Small intestine (tissue), 7 donors: ENCODE results near the gene GAB2. TPM values are rescaled to one million over a fixed set of nuclear protein-coding genes. Genes with fewer than 3 reads are reported as not detected.
A peak's percentile ranks its signal among the peaks of the same experiment; 100 is the strongest.

Experiments used
- DNase-seq, 2 donors: peaks; one replicate each; pipeline versions ENCODE4 v3.0.0 to v3.0.0-alpha.2; 2013
- FAIRE-seq: peaks from 2 replicates; lab custom pipeline; 2012; peaks lifted over from hg19 to GRCh38; lab: Jason Lieb, UNC
- H3K27ac ChIP-seq, 3 donors: one replicate each; pipeline ENCODE4 v1.5.1; 2013; ENCODE audit warnings: low read length in 2 of 3, mild to moderate bottlenecking in 2 of 3, control low read depth in 1 of 3, inconsistent platforms in 1 of 3, low read depth in 1 of 3, moderate library complexity in 1 of 3
- H3K27me3 ChIP-seq, 3 donors: one replicate each; pipeline ENCODE4 v1.6.1; 2013; ENCODE audit warnings: low read length in 3 of 3, inconsistent platforms in 1 of 3; ENCODE audit not compliant: control insufficient read depth in 3 of 3, insufficient read depth in 3 of 3
- H3K36me3 ChIP-seq, 3 donors: one replicate each; pipeline ENCODE4 v1.6.1; 2013; ENCODE audit warnings: low read length in 3 of 3, inconsistent platforms in 1 of 3, low read depth in 1 of 3, mild to moderate bottlenecking in 1 of 3, moderate library complexity in 1 of 3; ENCODE audit not compliant: control insufficient read depth in 3 of 3, insufficient read depth in 2 of 3
- H3K4me1 ChIP-seq, 3 donors: one replicate each; pipeline ENCODE4 v1.6.1; 2013; ENCODE audit warnings: low read length in 2 of 3, inconsistent platforms in 1 of 3, low read depth in 1 of 3, mild to moderate bottlenecking in 1 of 3, moderate library complexity in 1 of 3; ENCODE audit not compliant: control insufficient read depth in 3 of 3, insufficient read depth in 2 of 3
- H3K4me3 ChIP-seq, 3 donors: one replicate each; pipeline ENCODE4 v1.5.1; 2013; ENCODE audit warnings: low read length in 3 of 3, control low read depth in 1 of 3, inconsistent platforms in 1 of 3, low read depth in 1 of 3, mild to moderate bottlenecking in 1 of 3, moderate library complexity in 1 of 3
- H3K9me3 ChIP-seq, 2 donors: one replicate each; pipeline ENCODE4 v1.6.1; 2013; ENCODE audit warnings: low read depth in 1 of 2, low read length in 1 of 2; ENCODE audit not compliant: control insufficient read depth in 2 of 2, insufficient read depth in 1 of 2
- WGBS, 3 donors: extraction: QIAGEN DNeasy Blood & Tissue Kit; methylation state at CpG; one replicate each; pipeline ENCODE4 v1.1.7; 2013; 5-methylcytosine and 5-hydroxymethylcytosine counted together
- polyA plus RNA-seq, 4 donors: library from polyadenylated mRNA; stranded (reverse) in 3 of 4; unstranded in 1 of 4; fragments of 200-250 nt in 3 of 4; fragments of 120-200 nt in 1 of 4; gene quantifications; one replicate each; pipeline versions ENCODE4 v1.2.1 to v1.2.3, GENCODE V29; 2013
- donor health status: healthy with polysubstance abuse.
- donor health status: control.
- donor health status: control.
- donor health status: Bipolar disorder and iron deficiency.
- donor health status: healthy.

Gene GAB2
- polyA plus RNA-seq, 4 donors, result 6.8 to 13.6 (median 8.5) TPM

DNA sequence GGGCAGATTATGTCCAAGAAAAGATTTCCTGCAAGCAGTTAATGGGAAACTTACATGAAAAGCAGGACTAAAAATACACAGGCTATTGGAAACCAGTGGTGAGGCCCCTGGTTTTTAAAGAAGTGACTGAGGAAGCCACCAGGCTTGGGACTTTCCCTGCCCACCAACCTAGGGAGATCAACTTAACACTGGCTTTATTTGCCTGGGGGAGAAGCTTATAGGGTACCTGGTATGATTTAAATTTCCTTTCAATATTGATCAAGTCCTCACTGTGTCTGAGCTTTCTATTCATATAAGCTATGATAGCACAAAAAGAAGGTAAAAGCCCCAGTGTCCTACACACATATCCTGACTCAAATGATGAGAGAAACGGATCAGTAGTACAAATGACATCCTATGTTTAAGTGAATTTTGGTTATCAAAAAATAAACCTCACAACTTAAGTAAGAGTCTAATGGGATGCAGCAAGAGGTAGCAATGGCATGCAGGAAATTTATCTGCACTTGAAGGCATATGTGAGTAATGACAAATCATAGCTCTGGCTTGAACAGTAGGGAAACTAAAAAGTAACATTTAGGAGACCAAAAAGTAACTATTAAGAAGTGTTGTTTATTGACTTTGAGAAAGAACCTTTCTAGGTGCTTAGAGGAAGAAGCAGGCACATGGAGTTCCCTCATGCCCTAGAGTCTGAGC lies 85.3 kb downstream of the GAB2 start:
- no peaks in the 10 kb centered on the region for H3K36me3 ChIP-seq
- no peaks in the 10 kb centered on the region for H3K27me3 ChIP-seq
- H3K4me1 ChIP-seq, result peaks cover 0 to 15% (median 2%) of the 10 kb centered on the region in 3 donors
- no peak for FAIRE-seq
- H3K27ac ChIP-seq, result no peak overlapping the region
- H3K9me3 ChIP-seq, result no peaks in the 10 kb centered on the region
- WGBS, 3 donors, result 83 to 89% (median 89%) methylated on average over 1 of the region's 1 CpG
- no peak overlapping the region for H3K4me3 ChIP-seq
- no peak for DNase-seq

DNA sequence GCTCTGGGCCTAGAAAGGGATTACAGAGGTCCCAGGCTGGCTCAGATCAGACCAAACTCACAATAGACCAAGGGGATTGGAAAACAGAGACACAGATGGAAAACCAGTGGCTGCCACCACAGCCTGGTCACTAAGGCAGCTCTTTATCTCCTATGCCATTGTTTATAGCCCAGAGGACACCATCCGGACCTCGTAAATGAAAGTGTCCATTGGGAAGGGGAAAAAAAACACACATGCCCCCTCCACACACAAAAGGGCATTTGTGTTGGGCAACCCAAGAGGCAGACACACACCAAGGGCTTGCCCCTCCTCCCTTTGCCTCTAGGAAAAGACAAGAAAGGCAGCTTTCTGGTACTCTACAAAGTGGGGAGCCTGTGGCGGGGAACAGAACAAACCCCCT lies 85.9 kb downstream of the GAB2 start:
- 56 to 79% (median 69%) methylated on average over 3 of the region's 3 CpGs for WGBS, 3 donors
- no peak for FAIRE-seq
- no peak overlapping the region for H3K4me3 ChIP-seq

DNA sequence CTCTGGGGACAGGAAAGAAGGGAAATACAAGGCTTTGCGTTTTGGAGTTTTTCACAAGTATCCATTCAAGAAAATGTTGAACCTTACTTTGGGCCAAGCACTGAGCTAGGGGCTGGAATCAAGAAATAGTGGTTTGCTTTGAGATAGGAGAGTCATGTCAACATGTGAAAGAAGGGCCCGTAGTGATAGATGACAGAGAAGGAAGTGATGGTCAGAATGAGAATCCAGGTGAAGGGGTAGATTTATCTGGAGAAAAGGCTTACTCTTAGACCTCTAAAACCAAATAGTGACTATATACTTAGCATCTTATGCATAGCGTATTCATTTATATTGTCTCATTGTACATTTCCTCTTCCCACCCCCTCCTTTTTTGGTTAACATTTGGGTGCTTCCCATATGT lies 87.3 kb downstream of the GAB2 start:
- Histone ChIP-seq H3K4me1 (peaks cover 0 to 15% (median 0%) of the 10 kb centered on the region in 3 donors), H3K4me3 (no peak overlapping the region), H3K36me3 (no peaks in the 10 kb centered on the region), H3K27me3 (no peaks in the 10 kb centered on the region), H3K27ac (no peak overlapping the region), H3K9me3 (no peaks in the 10 kb centered on the region)
- WGBS, 3 donors, result 80 to 91% (median 82%) methylated on average over 3 of the region's 3 CpGs
- no peak for FAIRE-seq
- DNase-seq, result no peak

More for the DNA sequence above, 85.9 kb downstream of the GAB2 start:
- H3K4me1 ChIP-seq, result peaks cover 0 to 15% (median 0%) of the 10 kb centered on the region in 3 donors
- H3K9me3 ChIP-seq, result no peaks in the 10 kb centered on the region
- H3K36me3 ChIP-seq, result no peaks in the 10 kb centered on the region
- H3K27ac ChIP-seq, result no peak overlapping the region
- H3K27me3 ChIP-seq, result no peaks in the 10 kb centered on the region
- no peak for DNase-seq

DNA sequence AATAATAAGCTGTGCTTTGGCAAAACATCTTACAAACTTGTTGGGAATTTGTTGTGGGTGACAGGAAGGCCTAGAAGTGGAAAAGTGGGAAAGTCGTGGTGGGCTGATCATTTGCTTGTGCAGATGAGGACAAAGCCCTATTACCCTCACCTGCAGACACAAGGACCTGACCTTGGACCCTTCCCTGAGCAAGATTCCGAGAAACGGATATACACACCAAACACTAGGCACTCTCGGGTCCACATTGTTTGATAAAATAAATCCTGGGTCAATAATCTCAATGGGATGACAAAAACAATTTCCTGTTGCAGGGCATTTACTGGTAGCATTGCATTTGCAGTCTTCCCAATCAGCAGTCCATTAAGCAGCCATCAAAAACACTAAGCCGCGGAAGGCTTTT lies 89.7 kb downstream of the GAB2 start:
- 67 to 78% (median 74%) methylated on average over 6 of the region's 6 CpGs for WGBS, 3 donors

DNA sequence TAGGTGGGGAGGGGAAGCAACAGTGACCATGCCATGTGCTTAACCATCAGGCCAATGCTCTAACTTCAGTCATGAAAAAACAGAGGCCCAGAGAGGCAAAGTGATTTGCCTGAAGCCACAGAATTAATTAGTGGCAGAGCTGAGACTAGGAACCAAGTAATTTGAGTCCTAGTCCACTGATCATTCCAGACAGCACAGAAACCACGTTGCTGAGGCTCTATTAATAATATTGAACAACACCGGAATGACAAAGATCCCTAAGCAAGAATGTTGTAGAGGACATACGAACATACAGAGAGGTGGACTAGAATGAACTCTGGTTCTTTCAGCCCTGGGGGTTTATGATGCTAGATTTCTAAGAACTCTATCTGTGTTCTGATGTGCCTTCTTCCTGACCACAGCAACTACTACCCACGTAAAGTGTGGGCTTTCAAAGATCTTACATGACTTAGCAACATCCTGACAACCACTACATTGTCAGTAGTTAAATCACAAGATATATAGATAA lies 92.3 kb downstream of the GAB2 start:
- Histone ChIP-seq H3K9me3 (no peaks in the 10 kb centered on the region), H3K4me3 (no peak overlapping the region), H3K27me3 (no peaks in the 10 kb centered on the region), H3K4me1 (no peaks in the 10 kb centered on the region), H3K27ac (no peak overlapping the region), H3K36me3 (no peaks in the 10 kb centered on the region)
- FAIRE-seq (no peak), DNase-seq (no peak)
- 61 to 76% (median 67%) methylated on average over 4 of the region's 4 CpGs for WGBS, 3 donors

More for the DNA sequence above, 89.7 kb downstream of the GAB2 start:
- Histone ChIP-seq H3K4me1 (peaks cover 0 to 12% (median 0%) of the 10 kb centered on the region in 3 donors), H3K27ac (no peak overlapping the region), H3K4me3 (no peak overlapping the region), H3K9me3 (no peaks in the 10 kb centered on the region), H3K36me3 (no peaks in the 10 kb centered on the region), H3K27me3 (no peaks in the 10 kb centered on the region)
- DNase-seq (no peak), FAIRE-seq (no peak)

DNA sequence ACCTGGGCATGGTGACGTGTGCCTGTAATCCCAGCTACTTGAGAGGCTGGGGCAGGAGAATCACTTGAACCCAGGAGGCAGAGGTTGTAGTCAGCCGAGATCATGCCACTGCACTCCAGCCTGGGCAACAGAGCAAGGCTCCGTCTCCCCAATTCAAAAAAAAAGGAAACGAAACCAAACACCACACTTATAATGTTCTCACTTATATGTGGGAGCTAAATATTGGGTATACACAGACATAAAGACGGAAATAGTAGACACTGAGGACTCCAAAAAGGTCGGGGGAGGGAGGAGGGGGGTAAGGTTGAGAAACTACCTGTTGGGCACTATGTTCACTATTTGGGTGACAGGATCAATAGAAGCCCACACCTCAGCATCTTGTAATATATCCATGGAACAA lies 94.3 kb downstream of the GAB2 start:
- 83 to 94% (median 91%) methylated on average over 6 of the region's 6 CpGs for WGBS, 3 donors
- Histone ChIP-seq H3K36me3 (no peaks in the 10 kb centered on the region), H3K9me3 (no peaks in the 10 kb centered on the region), H3K4me3 (no peak overlapping the region), H3K27ac (no peak overlapping the region), H3K27me3 (no peaks in the 10 kb centered on the region), H3K4me1 (peaks cover 0 to 3% (median 0%) of the 10 kb centered on the region in 3 donors)
- DNase-seq, result no peak
- FAIRE-seq, result no peak

DNA sequence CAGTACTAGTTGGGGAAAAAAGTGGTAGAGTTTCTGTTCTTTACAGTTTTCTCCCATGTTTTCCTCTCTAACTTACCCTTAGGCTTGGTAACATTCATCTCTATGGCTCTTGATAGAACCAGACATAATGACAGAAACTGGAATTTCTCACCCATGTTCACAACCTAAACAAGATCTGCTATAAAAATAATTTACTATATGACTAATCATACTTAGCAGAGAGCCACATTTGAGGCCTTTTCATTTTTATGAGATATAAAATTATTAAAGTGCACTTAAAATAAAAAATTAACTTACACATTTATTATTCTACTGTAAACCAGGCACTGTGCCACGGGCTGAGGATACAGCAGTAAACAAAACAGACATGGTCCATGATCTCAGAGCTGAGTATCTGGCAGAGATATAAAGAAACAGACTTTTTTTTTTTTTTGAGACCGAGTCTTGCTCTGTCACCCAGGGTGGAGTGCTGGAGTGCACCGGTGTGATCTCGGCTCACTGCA lies 98.1 kb downstream of the GAB2 start:
- H3K36me3 ChIP-seq, result no peaks in the 10 kb centered on the region
- H3K4me1 ChIP-seq, result peaks cover 0 to 3% (median 0%) of the 10 kb centered on the region in 3 donors
- no peak overlapping the region for H3K4me3 ChIP-seq
- H3K27me3 ChIP-seq, result no peaks in the 10 kb centered on the region
- WGBS, 3 donors, result 10 to 33% (median 24%) methylated on average over 4 of the region's 4 CpGs
- no peak for DNase-seq
- no peak for FAIRE-seq
- peak overlapping the region in 1 of 3 donors; percentile 6 for H3K27ac ChIP-seq
- no peaks in the 10 kb centered on the region for H3K9me3 ChIP-seq

DNA sequence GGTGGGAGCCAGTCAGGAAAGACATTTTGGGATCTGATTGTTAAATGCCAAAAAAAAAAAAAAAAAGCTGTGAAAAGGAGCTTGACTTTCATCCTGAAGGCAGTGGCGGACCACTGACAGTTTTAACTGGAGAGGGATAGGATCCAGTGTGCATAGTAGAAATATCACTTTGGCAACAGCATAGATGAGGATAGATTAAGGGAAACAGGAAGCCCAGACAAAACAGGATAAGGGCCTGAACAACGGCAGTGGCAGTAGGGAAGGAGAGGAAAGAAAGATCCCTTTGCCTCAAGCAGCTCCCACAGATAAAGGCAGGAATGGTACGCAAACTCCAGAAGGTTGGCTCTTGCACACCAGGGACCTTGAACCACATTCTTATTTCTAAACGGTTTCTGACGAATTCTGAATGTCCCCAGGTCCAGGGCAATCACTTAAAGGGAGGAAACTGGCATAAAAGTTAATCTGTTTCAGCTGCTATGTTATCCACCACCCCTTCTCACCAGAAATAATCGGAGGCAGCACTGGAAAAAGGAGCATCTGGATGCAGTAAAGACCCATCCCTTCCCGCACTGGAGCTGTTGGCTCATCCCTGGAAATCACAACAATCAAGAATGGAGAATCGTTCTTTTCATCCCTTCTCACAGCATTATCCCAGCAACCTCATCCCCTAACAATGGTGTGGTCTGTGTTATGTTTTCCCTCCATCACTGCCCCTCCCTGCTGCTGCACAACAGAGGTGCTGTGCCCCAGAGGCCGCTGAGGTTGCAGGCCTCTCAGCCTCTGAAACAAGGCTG lies 99.1 kb downstream of the GAB2 start:
- Histone ChIP-seq H3K9me3 (no peaks in the 10 kb centered on the region), H3K27ac (peak overlapping the region in 1 of 3 donors; percentile 1), H3K27me3 (no peaks in the 10 kb centered on the region), H3K4me1 (peaks cover 0 to 3% (median 2%) of the 10 kb centered on the region in 3 donors), H3K36me3 (no peaks in the 10 kb centered on the region), H3K4me3 (no peak overlapping the region)
- DNase-seq (no peak), FAIRE-seq (no peak)
- 52 to 55% (median 53%) methylated on average over 9 of the region's 9 CpGs for WGBS, 3 donors
